ENCODE results near the gene UGP2.
"Not testable (repeated sequence)": the region's sequence is repeated elsewhere in the genome, so short reads cannot be mapped to it uniquely, and the experiment has no call there.

Gene UGP2

DNA sequence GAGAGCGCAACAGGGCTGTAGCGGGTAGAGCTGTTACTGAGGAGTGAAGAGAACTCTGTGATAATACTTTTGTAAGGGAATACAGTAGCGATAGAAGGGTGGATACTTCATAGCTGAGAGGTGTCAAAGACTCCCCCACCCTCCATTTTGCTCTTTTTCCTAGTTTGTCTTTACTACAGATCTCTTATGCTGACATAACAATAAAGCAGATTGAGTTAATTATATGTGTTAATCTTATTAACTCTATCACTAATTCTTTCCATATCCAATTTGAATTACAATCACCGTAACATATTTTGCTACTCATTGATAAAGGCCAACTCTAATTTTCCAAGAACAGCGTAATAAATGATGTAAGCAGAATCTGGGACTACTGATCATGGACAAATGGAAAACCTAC is 57.1 kb downstream of the UGP2 start:
- no peak for DNase-seq

DNA sequence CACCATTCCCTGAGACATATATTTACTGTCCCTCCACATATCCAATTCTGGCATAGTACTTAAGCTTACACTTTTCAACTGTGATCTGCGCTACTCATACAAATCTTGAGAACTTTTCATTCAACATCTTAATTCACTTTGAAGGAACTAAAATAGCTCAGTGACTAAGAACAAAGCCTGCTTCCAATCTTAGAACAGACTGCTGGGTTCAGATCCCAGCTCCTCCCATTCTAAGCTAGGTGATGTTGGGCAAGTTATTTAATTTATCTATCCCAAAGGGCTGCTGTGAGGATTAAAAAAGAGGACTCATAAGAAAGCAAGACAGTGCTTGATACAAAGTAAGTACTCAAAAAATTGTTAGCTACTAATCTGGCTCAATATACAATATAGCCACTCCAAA is 57.9 kb downstream of the UGP2 start:
- DNase-seq: no peak

DNA sequence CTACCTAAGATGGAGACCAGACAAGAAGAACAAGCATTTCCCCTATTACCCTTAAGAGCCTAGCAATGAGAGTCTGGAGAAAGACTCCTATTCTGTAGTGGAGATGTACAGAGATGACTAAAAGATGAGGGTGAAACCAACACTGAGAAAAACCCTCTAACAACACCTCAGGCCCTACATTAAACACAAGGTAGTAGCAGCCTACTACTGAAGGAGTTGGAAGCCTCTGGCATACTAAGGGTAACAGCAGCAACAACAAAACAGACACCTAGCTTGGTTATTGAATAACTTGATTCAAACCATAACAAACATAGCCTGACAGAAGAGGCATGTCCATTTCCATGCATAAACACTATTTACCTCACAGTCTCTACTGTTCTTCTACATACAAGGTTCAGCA is 60.5 kb downstream of the UGP2 start:
- no peak for DNase-seq

DNA sequence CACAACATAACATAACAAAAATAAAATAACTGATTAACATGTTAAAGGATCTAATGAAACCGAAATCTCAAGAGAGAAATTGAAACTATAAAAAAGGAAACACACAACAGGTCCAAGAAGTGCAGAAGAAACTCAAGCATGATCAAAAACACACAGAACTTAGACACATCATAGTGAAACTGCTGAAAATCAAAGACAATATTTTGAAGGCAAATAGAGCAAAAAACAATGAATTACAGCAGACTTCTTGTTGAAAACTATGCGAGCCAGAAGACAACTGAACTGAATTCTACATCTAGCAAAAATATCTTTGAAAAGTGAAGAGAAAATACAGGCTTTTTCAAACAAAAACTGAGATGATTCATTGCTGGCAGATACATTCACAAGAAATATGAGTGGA is 61.3 kb downstream of the UGP2 start:
- no peak for DNase-seq

DNA sequence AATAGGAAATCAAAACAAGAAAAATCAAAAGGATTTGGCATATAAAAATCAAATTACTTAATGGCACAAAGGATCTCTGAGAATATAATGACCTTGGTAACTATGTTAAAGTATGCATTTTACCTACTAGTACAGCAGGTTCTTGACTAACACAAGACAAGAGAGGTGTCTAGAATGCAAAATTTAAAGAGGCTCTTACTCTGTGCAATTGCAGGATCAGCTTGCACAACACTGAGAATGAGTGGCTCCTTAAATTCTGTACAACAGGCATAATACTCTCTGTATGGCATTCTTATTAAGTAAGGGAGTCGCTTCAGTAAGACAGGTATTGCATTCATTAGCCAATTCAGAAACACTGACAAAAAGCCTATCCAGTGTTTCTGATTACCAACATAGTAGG is 72.6 kb downstream of the UGP2 start:
- DNase-seq: no peak

DNA sequence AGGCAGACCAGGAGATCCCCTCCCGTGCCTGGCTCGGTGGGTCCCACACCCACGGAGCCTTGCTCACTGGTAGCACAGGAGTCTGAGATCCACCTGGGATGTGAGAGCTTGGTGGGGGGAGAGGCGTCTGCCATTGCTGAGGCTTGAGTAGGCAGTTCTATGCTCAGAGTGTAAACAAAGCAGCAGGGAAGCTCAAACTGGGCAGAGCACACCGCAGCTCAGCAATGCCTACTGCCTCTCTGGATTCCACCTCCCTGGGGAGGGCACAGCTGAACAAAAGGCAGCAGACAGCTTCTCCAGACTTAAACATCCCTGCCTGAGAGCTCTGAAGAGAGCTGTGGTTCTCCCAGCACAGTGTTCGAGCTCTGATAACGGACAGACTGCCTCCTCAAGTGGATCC is 85.1 kb downstream of the UGP2 start:
- no peak for DNase-seq

DNA sequence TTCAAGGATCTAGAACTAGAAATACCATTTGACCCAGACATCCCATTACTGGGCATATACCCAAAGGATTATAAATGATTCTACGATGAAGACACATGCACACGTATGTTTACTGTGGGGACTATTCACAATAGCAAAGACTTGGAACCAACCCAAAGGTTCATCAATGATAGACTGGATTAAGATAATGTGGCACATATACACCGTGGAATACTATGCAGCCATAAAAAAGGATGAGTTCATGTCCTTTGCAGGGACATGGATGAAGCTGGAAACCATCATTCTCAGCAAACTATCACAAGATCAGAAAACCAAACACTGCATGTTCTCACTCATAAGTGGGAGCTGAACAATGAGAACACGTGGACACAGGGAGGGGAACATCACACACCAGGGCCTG is 90.4 kb downstream of the UGP2 start:
- not testable (repeated sequence) for DNase-seq
